Chondrocyte (in vitro differentiated cells): ENCODE results near the gene PCBP4. TPM values are rescaled to one million over a fixed set of nuclear protein-coding genes. Genes with fewer than 3 reads are reported as not detected.

Experiments
- DNase-seq: peaks from one replicate; pipeline ENCODE4 v3.0.0; 2021; ENCODE audit warnings: mixed read lengths, low spot score
- H3K27ac Mint-ChIP-seq: one replicate; pipeline ENCODE4 v1.8.0; 2021; ENCODE audit warnings: mild to moderate bottlenecking, moderate library complexity, mixed read lengths; ENCODE audit not compliant: unreplicated experiment
- H3K27me3 Mint-ChIP-seq: 2 replicates; pipeline ENCODE4 v1.8.0; 2021; ENCODE audit warnings: low read depth, mixed read lengths
- H3K36me3 Mint-ChIP-seq: 2 replicates; pipeline ENCODE4 v1.8.0; 2021; ENCODE audit warnings: low read depth, mixed read lengths
- H3K4me1 Mint-ChIP-seq: 2 replicates; pipeline ENCODE4 v1.8.0; 2021; ENCODE audit warnings: low read depth, mild to moderate bottlenecking, mixed read lengths
- H3K4me3 Mint-ChIP-seq: one replicate; pipeline ENCODE4 v1.8.0; 2021; ENCODE audit warnings: mild to moderate bottlenecking, moderate library complexity, mixed read lengths; ENCODE audit not compliant: unreplicated experiment
- H3K9me3 Mint-ChIP-seq: 2 replicates; pipeline ENCODE4 v1.8.0; 2021; ENCODE audit warnings: low read depth, mixed read lengths
- CTCF ChIP-seq: fragments of 200-600 bp; sonication (generic); IDR thresholded peaks from 2 replicates; pipeline ENCODE4 v1.5.0; 2021; ENCODE audit warnings: antibody characterized with exemption, mild to moderate bottlenecking, moderate library complexity
- total RNA-seq: library from RNA; stranded (reverse); gene quantifications from 3 replicates; pipeline ENCODE4 v1.2.1, GENCODE V29; 2021

PCBP4 gene
- total RNA-seq, 1 donor from 2014 or later, result 63.8 TPM

GRCh38 chr3:51999846-52000245 is 32.6 kb upstream of the PCBP4 start:
- DNase-seq, result no peak
- H3K9me3 Mint-ChIP-seq, result no peaks in the 10 kb centered on the region
- no peak overlapping the region for H3K4me3 Mint-ChIP-seq
- peaks cover 2% of the 10 kb centered on the region for H3K27me3 Mint-ChIP-seq
- TF ChIP-seq CTCF, result no peak
- no peak overlapping the region for H3K27ac Mint-ChIP-seq
- peaks cover 2% of the 10 kb centered on the region for H3K36me3 Mint-ChIP-seq
- peaks cover 22% of the 10 kb centered on the region for H3K4me1 Mint-ChIP-seq

GRCh38 chr3:51998774-51999173 is 31.5 kb upstream of the PCBP4 start:
- no peak for TF ChIP-seq CTCF
- Mint-ChIP-seq H3K27ac (no peak overlapping the region), H3K9me3 (no peaks in the 10 kb centered on the region), H3K27me3 (peaks cover 2% of the 10 kb centered on the region), H3K36me3 (peaks cover 8% of the 10 kb centered on the region), H3K4me3 (no peak overlapping the region), H3K4me1 (peaks cover 25% of the 10 kb centered on the region)
- DNase-seq, result no peak

- no peak overlapping the region for H3K4me3 Mint-ChIP-seq
- TF ChIP-seq CTCF, result no peak
- DNase-seq, result no peak
- H3K27me3 Mint-ChIP-seq, result peaks cover 2% of the 10 kb centered on the region
- no peaks in the 10 kb centered on the region for H3K9me3 Mint-ChIP-seq
- H3K4me1 Mint-ChIP-seq, result peaks cover 25% of the 10 kb centered on the region
- no peak overlapping the region for H3K27ac Mint-ChIP-seq
- peaks cover 10% of the 10 kb centered on the region for H3K36me3 Mint-ChIP-seq
Measured at GRCh38 chr3:51997935-51998596, 30.8 kb upstream of the PCBP4 start.

GRCh38 chr3:51997172-51997571 is 29.9 kb upstream of the PCBP4 start:
- DNase-seq, result no peak
- peaks cover 2% of the 10 kb centered on the region for H3K27me3 Mint-ChIP-seq
- H3K4me1 Mint-ChIP-seq, result peaks cover 33% of the 10 kb centered on the region
- no peaks in the 10 kb centered on the region for H3K9me3 Mint-ChIP-seq
- TF ChIP-seq CTCF, result no peak
- no peak overlapping the region for H3K27ac Mint-ChIP-seq
- no peak overlapping the region for H3K4me3 Mint-ChIP-seq
- H3K36me3 Mint-ChIP-seq, result peaks cover 10% of the 10 kb centered on the region

- Mint-ChIP-seq H3K36me3 (peaks cover 12% of the 10 kb centered on the region), H3K4me3 (peak within 1 kb of the TSS; percentile 100), H3K27ac (peak within 1 kb of the TSS; percentile 100), H3K4me1 (peaks cover 36% of the 10 kb centered on the region), H3K27me3 (peaks cover 2% of the 10 kb centered on the region), H3K9me3 (no peaks in the 10 kb centered on the region)
- DNase-seq, result no peak
- TF ChIP-seq CTCF, result peak; percentile 53
Measured at GRCh38 chr3:51995346-51996163, 28.3 kb upstream of the PCBP4 start, which contains the start of gene RPL29. RPL29 (minus strand) TSS chr3:51995895; CDS start chr3:51995461, 434 bp downstream.
